Pons (tissue), 1 donor: ENCODE measurements around the gene CNTNAP2.

Source experiments
- DNase-seq: peaks from one replicate; pipeline ENCODE4 v3.0.0-alpha.2; 2016; ENCODE audit warnings: low spot score

The CNTNAP2 gene

DNA sequence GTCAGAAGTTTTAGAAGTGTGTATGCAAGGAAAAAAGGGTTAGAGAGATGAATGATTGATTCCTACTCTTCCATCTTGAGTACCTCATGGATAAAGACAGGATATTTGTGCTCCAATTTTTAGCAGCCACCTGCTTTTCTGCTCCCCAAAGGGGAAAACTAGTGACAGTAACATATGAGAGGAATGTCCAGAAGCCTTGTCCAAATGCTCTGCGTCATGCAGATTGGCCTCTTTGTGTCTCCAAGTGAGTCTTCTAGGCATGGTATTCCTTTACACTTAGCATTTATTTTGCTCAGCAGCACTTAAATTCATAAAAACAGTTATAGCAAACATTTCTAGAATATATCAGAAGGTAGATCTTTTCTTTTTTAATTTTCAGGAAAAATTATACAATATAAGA is 306.8 kb downstream of the CNTNAP2 start:
- peak; percentile 8 for DNase-seq

DNA sequence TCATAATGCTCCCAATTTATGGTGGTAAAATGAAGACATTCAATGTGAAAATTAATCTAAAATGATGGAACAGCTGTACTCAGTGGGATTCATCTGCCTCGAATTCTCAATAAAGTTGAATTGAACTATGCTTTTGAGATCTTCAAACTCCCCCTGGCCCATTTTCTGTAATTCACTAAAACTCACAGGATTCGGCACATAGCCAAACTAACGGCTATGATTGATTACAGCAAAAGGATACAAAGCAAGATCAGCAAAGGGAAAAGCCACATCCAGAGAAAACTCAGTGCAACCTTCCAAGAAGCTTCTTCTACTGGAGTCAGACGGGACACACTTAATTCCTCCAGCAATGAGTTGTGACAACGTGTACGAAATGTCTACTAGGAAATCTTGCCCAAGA is 307.5 kb downstream of the CNTNAP2 start:
- DNase-seq, result no peak

DNA sequence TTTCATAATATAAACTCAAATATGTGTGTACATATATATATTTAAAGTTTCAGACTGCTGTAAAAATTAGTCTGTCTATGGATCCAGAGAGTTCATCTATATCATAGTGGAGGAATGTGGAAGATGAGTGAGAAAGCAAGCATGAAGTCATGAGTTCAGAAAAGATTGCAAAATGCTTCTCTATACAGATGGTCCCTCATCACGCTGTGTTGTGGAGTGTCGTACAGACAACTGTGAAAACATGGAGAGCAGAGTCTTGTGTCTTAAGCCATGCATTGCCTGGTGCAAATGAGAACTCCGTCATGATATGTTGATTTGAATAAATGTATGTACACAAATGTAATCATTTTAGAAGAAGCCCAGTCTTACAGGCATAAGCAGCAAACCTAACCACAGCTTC is 316.9 kb downstream of the CNTNAP2 start:
- DNase-seq, result no peak

DNA sequence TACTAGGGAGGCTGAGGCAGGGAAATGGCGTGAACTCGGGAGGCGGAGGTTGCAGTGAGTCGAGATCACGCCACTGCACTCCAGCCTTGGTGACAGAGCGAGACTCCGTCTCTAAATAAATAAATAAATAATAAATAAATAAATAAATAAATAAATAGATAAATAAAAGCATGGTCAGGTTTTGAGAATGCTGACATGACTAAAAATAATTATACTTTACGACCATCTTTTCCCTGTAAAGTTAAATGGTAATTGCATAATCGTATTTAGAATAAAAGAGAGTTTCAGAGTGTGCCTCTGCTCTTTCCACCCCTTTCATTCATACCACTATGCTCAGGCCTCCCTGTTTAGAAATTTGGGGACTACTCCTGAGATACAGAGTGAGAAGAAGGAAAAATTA is 326.5 kb downstream of the CNTNAP2 start:
- DNase-seq, result no peak

DNA sequence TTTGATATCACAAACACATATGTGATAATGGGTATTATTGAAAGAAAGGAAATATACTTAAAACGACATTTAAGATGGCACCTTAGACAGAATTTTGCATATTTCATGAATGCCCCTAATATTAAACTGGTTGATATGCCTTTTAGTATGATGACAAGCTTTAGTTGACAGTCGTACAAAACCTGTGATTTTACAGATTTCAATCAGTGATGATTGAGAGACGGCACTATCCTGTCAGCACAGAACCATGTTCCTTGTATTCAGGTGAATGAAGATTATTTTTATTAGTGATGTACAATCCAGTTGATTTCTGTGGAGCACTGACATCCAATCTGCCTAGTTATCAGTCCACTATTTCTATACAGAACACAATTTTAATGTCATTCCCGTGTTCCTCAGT is 333.0 kb downstream of the CNTNAP2 start:
- no peak for DNase-seq

DNA sequence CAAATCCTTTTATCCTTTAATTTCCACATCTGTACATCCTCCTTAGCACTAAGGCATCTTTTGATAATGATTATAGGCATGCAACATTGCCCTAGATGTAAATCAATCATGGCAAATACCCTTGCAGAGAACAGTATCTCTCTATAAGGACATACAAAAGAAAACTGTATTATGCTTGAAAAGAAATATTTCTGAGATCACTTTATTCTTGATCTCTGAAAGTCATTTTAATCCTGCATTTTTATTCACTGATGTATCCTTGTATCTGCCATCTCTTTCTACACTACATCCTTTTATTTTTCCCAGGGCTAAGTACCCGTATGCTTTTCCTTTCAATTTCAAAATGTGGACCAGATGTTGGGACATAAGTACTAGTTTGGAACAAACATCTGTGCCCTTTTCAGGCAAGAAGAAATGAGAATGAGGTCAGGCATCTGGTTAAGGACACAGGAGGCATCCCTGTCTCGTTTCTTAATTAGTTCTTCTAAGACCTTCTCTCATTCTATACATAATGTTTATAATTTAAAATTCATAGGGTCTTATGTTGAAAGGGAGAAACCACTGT is 338.6 kb downstream of the CNTNAP2 start:
- no peak for DNase-seq

DNA sequence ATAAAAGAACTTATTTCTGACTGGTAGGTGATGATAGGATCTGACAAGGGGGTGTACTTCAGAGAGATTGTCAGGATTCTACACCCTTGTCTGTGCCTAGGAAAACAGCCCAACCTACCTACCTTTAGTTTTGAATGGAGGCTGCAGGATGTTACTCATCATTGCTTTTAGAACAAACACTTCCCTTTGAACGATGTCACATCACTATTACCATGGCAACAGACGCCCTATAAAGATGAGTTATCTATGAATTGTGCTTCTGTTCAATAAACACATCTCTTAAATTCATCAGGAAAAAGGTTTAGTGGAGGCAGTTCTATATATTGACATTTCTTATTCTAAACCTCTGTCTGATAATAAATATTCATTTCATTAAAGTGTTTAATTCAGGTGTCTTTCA is 362.4 kb downstream of the CNTNAP2 start:
- no peak for DNase-seq

DNA sequence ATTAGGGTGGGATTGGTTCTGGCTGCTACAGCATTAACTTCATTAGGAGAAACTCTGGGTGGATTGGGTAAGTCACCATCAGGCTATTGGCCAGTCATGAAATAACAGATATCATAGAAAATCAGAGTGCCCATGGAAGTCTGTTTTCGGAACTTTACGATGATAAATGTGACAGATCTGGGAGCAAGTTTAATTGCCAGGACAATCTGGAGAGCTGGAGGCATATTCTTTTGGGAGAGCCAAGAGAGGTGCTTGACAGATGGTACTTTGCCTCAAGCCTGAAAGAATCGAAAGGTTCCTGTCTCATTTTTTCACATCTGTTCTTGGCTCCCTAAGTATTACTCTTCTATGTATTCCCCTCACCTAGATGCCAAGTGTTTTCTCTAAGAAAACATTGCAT is 369.9 kb downstream of the CNTNAP2 start:
- DNase-seq, result peak; percentile 24

DNA sequence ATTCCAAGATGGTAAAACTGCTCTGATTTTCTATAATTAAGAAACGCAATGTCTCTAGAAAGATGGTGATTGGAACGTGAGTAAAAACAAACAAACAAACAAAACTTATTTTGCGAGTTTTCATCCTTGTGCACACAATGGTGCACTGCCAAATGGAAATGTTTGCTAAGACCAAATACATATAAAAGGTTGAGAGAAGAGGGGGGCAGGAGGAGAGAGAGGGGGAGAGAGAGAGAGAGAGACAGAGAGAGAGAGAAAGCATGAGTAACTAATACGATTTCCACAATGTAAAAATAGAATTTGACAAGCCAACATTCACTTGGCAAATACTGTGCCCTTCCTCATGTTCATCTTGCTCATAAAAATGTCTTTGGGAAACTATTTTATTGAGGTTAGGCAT is 375.4 kb downstream of the CNTNAP2 start:
- no peak for DNase-seq

DNA sequence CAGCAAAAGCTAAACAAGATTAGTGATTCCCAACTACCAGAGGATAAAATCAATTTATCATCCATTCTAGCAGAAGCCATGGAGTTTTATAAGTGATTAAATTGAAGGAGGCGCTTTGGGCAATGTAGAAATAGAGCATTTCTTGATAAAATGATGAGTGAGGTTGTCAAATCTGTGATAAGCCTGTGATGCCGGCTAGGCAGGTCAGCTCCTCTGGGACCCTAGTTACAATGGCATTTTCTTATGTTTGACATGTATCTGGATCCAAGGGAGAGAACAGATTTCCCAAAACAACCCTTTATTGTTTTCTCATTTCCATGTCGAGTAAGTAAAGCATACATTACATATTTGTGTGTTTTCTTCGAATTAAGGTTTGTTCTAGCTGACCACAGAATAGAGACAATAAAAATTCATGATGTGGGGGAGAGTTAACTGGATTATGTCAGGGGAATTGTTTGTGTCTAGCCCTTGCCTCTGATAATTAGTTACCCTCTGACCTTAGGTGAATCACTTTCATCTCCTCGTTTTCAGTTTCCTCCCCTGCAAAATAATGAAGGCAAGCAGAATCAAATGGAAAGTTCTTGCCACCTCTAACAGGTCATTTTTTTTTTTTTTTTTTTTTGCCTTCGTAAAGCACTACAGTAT is 378.5 kb downstream of the CNTNAP2 start:
- no peak for DNase-seq

DNA sequence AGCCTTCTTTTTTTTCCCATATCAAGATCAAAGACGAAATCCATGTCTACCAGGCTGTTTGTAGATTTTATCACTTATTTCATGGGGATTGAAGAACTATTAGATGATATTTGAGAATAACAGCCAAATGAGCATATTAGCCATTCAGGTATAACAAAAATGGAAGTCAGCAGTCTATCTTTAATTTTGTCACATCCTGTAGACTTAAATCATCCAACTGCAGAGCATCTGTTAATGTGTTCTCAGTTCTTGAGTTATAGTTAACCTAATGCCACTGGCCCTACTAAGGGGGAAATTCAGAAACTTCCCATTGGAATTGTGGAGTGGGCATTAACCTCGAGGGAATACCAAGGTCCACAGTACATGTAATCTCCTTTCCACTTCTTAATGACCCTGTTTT is 380.1 kb downstream of the CNTNAP2 start:
- no peak for DNase-seq

DNA sequence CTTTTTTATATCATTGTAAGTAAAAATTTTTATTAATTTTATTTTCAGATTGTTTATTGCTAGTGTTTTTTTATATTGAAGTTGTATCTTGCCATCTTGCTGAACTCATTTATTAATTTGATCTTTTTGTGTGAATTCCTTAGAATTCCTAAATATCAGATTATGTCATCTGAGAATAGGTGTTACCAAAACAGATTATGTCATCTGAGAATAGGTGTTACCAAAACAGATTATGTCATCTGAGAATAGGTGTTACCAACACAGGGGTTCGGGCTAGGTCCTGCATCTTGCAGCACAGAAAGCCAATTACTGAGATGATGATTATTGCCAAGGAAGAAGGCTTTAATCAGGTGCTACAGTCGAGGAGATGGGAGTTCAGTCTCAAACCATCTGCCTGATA is 383.4 kb downstream of the CNTNAP2 start:
- DNase-seq, result no peak

DNA sequence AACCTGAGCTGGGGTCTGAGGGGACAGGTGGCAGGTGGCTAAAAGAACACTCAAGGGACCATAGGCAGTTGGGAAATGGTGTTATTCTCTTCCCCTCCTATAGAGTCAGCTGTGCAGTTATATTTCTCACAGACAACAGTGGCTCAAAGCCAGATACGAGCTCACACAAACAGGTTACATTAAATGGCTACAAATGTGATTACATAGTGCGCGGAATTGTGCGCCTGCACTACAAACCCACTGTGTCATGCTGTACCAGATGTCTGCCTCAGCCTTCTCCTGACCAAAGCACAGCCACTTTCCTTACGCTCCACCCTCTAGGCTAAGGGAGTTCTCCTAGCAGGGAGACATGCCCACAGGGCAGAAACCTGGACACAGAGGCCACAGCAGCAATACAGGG is 387.2 kb downstream of the CNTNAP2 start:
- no peak for DNase-seq

DNA sequence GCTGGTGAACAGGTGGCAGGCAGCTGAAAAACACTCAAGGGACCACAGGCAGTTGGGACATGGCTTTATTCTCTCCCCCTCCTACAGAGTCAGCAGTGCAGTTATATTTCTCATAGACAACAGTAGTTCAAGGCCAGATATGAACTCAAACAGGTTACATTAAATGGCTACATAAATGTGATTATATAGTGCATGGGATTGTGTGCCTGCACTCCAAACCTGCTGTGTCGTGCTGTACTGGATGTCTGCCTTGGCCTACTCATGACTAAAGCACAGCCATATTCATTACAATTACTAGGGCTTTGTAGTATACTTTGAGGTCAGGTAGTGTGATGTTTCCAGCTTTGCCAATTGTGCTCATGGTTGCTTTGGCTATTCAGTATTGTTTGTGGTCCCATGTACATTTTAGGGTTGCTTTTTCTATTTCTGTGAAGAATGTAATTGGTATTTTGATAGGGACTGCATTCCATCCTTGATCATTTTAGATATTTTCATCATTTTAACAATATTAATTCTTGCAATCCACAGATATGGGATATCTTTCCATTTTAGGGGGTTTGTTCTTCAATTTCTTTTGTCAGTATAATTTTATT is 393.6 kb downstream of the CNTNAP2 start:
- DNase-seq, result no peak

DNA sequence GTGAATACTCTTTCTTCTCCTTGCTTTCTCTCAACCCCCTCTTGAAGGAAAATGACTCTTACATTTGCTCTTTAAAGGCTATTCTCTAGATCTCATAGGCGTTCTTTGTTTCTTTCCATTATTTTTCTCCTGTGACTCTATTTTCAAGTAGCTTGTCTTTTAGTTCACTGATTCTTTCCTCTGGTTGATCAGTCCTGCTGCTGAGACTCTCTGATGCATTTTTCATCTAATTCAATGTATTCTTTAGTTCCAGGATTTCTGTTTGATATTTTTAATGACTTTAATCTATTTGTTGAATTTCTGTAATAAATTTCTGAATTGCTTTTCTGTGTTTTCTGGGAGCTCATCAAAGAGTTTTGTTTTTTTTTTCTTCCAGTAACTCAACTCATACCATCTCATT is 397.7 kb downstream of the CNTNAP2 start:
- no peak for DNase-seq

DNA sequence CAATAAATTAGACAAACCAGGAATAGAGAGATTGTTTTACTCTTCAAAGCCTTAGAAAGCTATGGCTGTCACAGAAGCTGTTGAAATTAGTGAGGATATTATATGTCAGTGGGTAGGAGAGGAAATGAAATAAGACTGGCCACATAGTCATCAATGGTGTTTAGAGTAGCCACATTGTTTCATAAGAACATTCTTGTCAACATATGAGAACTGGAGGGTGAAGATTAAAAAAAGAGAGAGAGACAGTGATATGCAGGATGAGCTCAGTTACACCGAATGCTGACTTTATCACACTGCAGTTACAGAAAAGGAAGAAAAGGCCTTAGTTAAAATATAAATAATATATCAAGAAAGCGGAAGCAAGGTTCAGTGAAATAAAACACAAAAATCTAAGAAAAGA is 412.0 kb downstream of the CNTNAP2 start:
- DNase-seq, result no peak

DNA sequence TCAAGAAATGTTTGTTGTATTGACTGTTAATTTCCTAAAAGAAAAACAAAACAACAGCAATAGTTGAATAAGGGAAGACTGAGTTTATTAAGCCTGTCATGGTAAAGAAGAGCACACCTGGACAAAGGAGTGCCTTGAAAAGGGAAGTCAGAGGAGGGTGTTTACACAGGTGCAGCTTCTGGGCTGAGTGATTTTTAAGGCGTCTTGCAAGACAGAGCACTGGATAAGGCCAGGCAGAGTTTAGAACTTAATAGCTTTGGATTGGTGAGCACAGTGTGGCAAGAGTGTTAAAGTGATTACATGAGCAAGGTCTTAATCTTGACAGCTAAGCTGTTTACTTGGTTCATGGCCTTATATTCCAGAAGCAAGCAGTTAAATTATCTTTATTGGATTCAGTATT is 423.2 kb downstream of the CNTNAP2 start:
- DNase-seq, result no peak

DNA sequence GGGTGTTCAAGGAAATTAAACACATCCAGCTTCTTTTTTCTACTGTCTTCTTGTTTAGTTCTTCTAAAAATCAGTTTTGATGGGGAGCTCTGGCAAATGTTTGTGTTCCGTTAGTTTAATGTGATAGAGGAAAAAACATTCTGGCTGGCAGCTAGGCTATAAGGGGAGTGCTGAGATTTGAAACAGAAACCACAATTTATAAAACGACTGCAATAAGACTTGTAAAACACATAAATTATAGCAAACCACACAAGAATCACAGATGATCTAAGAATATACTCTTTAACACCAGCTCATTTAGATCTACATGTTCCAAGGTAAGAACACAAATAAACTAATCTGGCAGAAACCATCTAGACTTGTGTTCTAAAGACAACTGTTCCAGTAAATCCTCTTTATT is 425.5 kb downstream of the CNTNAP2 start:
- no peak for DNase-seq

DNA sequence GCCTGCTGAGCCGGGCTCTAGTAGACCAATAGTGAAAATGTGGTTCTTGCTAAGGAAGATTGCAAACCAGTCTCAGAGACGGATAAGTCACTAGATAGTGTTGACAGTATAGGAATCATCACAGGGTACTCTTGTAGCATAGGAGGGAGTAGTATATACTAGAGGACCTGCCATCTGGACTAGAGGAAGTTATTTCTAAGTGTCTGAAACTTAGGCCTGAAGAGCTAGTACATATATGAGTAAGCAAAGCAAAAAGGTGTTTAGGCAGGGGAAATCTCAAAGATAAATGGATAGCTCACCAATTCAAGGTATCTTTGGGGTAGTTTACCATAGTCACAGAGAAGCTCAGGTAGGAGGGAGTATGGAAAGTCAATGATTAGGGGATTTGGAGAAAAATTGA is 428.1 kb downstream of the CNTNAP2 start:
- no peak for DNase-seq

DNA sequence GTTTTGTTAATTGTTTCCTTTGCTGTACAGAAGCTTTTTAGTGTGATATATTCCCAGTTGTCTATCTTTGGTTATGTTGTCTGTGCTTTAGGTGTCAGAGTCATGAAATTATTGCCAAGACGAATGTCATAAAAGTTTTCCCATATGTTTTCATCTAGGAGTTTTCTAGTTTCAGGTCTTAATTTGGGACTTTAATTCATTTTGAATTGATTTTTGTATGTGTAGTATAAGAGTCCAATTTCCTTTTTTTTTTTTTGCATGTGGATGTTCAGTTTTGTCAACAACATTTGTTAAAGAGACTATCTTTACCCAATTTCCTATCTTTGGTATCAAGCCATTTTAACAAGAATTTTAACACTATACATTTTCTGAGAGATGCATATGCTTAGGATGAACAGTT is 432.2 kb downstream of the CNTNAP2 start:
- DNase-seq, result no peak

DNA sequence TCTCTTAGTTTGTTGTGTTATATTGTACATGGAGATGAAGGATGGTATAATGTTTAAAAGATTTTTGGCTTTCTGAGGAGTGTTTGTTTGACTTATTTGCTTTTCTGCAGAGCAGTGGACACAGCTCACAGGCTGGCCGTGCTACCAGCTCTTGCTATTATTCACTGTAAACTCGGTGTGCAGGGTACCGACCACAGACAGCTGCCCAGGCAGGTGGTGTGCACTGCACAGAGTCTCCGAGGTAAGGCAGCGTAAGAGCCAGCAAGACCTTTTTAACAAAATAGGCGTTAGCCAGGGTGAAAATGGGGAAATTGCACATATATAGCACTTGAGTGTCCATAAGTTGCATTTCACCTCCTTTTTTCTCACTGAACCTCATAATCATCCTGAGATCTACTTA is 438.0 kb downstream of the CNTNAP2 start:
- DNase-seq, result no peak

DNA sequence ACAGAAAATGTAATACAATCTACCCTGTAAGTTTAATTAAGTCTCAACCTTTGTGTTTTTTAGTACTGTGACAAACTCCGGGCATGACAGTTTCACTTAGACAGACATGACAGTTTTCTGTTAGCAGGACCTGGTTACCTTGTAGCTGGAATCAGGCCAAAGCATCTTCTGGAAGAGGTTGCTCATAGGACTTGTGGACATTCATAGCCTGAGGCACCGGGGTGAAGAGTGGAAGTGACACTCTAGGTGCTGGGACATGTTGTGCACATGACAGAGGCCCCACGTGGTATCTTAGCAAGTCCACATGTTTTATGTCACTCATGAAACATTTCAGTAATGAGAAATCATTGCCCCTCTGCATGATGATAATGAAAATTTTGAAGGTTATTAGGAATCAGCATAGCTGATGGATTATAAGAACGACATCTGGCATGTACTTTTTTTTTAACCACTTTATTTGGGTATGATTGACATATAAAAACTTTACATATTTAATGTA is 441.4 kb downstream of the CNTNAP2 start:
- no peak for DNase-seq

DNA sequence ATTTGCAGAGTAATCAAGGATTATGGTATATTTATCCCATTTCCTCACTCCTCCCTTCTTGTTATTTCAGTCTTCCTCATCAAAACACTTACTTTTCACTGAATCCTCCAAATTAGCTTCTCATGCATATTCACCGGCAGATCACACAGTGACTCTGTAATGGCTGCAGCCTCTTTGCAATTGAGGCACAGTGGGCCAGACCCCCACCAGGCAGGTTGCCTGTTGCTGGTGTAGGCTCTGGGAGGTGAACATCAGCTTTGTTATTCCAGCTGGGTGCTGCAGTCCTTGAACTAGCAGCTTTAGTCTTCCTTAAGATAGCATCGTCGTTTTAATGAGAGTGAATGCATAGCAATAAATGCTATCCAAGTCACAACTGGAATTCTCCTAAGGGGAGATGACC is 449.3 kb downstream of the CNTNAP2 start:
- no peak for DNase-seq

DNA sequence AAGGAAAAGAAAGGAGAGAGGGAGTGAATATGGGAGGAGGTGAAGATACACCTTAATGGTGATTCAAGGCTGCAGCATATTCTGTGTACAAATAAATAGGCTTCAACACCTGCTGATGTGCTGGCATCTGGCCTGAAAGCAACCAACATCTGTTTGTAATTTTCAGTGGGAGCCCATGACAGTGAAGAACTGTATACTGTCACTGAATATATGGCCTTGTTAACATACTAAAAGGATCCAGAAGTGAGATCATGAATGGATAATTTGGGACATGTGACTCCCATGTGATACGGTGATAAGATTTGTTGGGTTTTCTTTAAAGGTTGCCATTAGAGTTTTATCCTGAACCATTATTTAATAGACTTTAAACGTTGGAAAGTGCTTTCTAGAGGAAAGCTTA is 459.3 kb downstream of the CNTNAP2 start:
- no peak for DNase-seq
